HepG2 (cell line): ENCODE measurements around the gene DOC2A. TPM values are rescaled to one million over a fixed set of nuclear protein-coding genes. Genes with fewer than 3 reads are reported as not detected.
A peak's percentile ranks its signal among the peaks of the same experiment; 100 is the strongest.

Experiments used
- ATAC-seq: fragments of 200-7000 bp; cut with Tn5 transposase; 3 replicates; pipeline ENCODE4 v1.9.1; 2020; ENCODE audit warnings: mild to moderate bottlenecking, moderate library complexity
- BruUV-seq: library from RNA; stranded (reverse); fragments of 400-500 nt; replicated peaks from 2 replicates; lab custom pipeline; 2021; lab: Mats Ljungman, UMichigan
- CTCF ChIA-PET: fragments of 300-600 bp; formaldehyde crosslinking; extraction: SDS; loops from one replicate; lab custom pipeline; 2021; ENCODE audit warnings: low total read pairs, inconsistent platforms, low intra/inter-chr PET ratio; lab: Yijun Ruan, JAX
- POLR2A ChIA-PET: fragments of 350-600 bp; sonication (Branson Sonifier 250); formaldehyde crosslinking; loops from one replicate; lab custom pipeline; 2020; ENCODE audit warnings: antibody characterized with exemption, inconsistent platforms; lab: Yijun Ruan, JAX
- DNase-seq: peaks from one replicate; pipeline ENCODE4 v3.0.0-alpha.2; 2015; ENCODE audit warnings: low spot score
- FAIRE-seq: peaks from 3 replicates; lab custom pipeline; 2011; peaks lifted over from hg19 to GRCh38; lab: Jason Lieb, UNC
- H2AFZ ChIP-seq: one replicate; pipeline ENCODE4 v1.6.1; 2011; ENCODE audit warnings: low read length, inconsistent platforms
- H3K27ac ChIP-seq: fragments of 300-600 bp; 3 replicates; pipeline ENCODE4 v1.8.0; 2011; ENCODE audit warnings: mixed run types, mild to moderate bottlenecking, mixed read lengths, low read length, inconsistent platforms; ENCODE audit not compliant: insufficient read depth; ENCODE audit errors: extremely low read length
- H3K27me3 ChIP-seq, 2 experiments: fragments of 200-600 bp in 1 of 2; 2 replicates in 1 of 2; 3 replicates in 1 of 2; pipeline versions ENCODE4 v1.6.0 to v1.8.0; 2011; ENCODE audit warnings: low read length in 2 of 2, mild to moderate bottlenecking in 2 of 2, moderate library complexity in 2 of 2, inconsistent platforms in 1 of 2; ENCODE audit not compliant: insufficient read depth in 2 of 2, control insufficient read depth in 1 of 2
- H3K36me3 ChIP-seq, 2 experiments: fragments of 200-600 bp in 1 of 2; replicated peaks in 1 of 2; 2 replicates in 1 of 2; 3 replicates in 1 of 2; pipeline versions ENCODE4 v1.5.1 to v1.8.0; 2011; ENCODE audit warnings: low read length in 2 of 2, inconsistent platforms in 1 of 2; ENCODE audit not compliant: insufficient read depth in 2 of 2, control insufficient read depth in 1 of 2
- H3K4me1 ChIP-seq: 2 replicates; pipeline ENCODE4 v1.5.1; 2012; ENCODE audit warnings: low read length, inconsistent platforms; ENCODE audit not compliant: insufficient read depth
- H3K4me2 ChIP-seq: 2 replicates; pipeline ENCODE4 v1.6.0; 2011; ENCODE audit warnings: low read depth, low read length, inconsistent platforms
- H3K4me3 ChIP-seq, 3 experiments: fragments of 200-600 bp in 1 of 3; sonication (generic), shearing (Covaris generic) in 1 of 3; replicated peaks in 1 of 3; 2 replicates each; pipeline ENCODE4 v1.5.1; 2011 to 2016; ENCODE audit warnings: low read length in 3 of 3, inconsistent platforms in 2 of 3, low read depth in 2 of 3, mild to moderate bottlenecking in 2 of 3, control low read depth in 1 of 3, mixed read lengths in 1 of 3; ENCODE audit not compliant: insufficient read depth in 1 of 3
- H3K79me2 ChIP-seq: one replicate; pipeline ENCODE4 v1.6.1; 2011; ENCODE audit warnings: low read length, inconsistent platforms; ENCODE audit not compliant: insufficient read depth
- H3K9ac ChIP-seq: 2 replicates; pipeline ENCODE4 v1.6.0; 2011; ENCODE audit warnings: mild to moderate bottlenecking, low read depth, low read length, inconsistent platforms; ENCODE audit not compliant: insufficient read depth
- H3K9me3 ChIP-seq: 2 replicates; pipeline ENCODE4 v1.5.1; 2012; ENCODE audit warnings: mild to moderate bottlenecking, low read length
- H4K20me1 ChIP-seq: 2 replicates; pipeline ENCODE4 v1.6.0; 2011; ENCODE audit warnings: inconsistent platforms, mild to moderate bottlenecking, low read length, moderate library complexity; ENCODE audit not compliant: insufficient read depth
- AKAP8 ChIP-seq: sonication (generic); formaldehyde crosslinking; IDR thresholded peaks from 2 replicates; pipeline ENCODE4 v1.5.1; 2020; ENCODE audit warnings: mild to moderate bottlenecking, missing genetic modification reagents
- EZH2 ChIP-seq: conservative IDR thresholded peaks from 2 replicates; pipeline ENCODE4 v1.6.1; 2012; ENCODE audit warnings: mild to moderate bottlenecking, low read depth, low read length, moderate library complexity
- HIVEP1 ChIP-seq: sonication (generic); formaldehyde crosslinking; IDR thresholded peaks from 2 replicates; pipeline ENCODE4 v1.4.0; 2020; ENCODE audit warnings: mild to moderate bottlenecking, missing genetic modification reagents
- HNF1B ChIP-seq: sonication (generic); formaldehyde crosslinking; IDR thresholded peaks from 2 replicates; pipeline ENCODE4 v1.5.1; 2020; ENCODE audit warnings: mild to moderate bottlenecking, moderate library complexity, missing genetic modification reagents
- ISX ChIP-seq: sonication (generic); formaldehyde crosslinking; conservative IDR thresholded peaks from 2 replicates; pipeline ENCODE4 v1.5.0; 2020; ENCODE audit warnings: missing genetic modification reagents
- MED1 ChIP-seq: sonication (generic); formaldehyde crosslinking; IDR thresholded peaks from 2 replicates; pipeline ENCODE4 v1.4.0; 2020; ENCODE audit warnings: missing genetic modification reagents
- MED8 ChIP-seq: sonication (generic); formaldehyde crosslinking; IDR thresholded peaks from 2 replicates; pipeline ENCODE4 v1.8.1; 2023; ENCODE audit warnings: mild to moderate bottlenecking, missing genetic modification reagents; ENCODE audit not compliant: insufficient replicate concordance
- SAP130 ChIP-seq: IDR thresholded peaks from 2 replicates; pipeline ENCODE4 v1.6.1; 2016; ENCODE audit warnings: low read depth
- SMAD3 ChIP-seq: sonication (generic); formaldehyde crosslinking; IDR thresholded peaks from 2 replicates; pipeline ENCODE4 v1.4.0; 2020; ENCODE audit warnings: missing genetic modification reagents
- SOX6 ChIP-seq, 2 experiments: fragments of 450-650 bp in 1 of 2; sonication (generic) in 1 of 2; formaldehyde crosslinking in 1 of 2; IDR thresholded peaks; 2 replicates each; pipeline versions ENCODE4 v1.4.0 to v1.6.1; 2017 to 2020; ENCODE audit warnings: antibody characterized with exemption in 1 of 2, mild to moderate bottlenecking in 1 of 2, missing genetic modification reagents in 1 of 2
- TCF7 ChIP-seq: sonication (generic); IDR thresholded peaks from 2 replicates; pipeline ENCODE4 v1.6.1; 2016; ENCODE audit warnings: antibody characterized with exemption, low read depth
- TEAD3 ChIP-seq: optimal IDR thresholded peaks from 2 replicates; pipeline ENCODE3; 2016; ENCODE audit warnings: borderline replicate concordance
- TMF1 ChIP-seq: sonication (generic); formaldehyde crosslinking; IDR thresholded peaks from 2 replicates; pipeline ENCODE4 v1.8.1; 2022; ENCODE audit warnings: low read depth, missing genetic modification reagents
- TOPORS ChIP-seq: sonication (generic); formaldehyde crosslinking; IDR thresholded peaks from 2 replicates; pipeline ENCODE4 v1.8.0; 2023; ENCODE audit warnings: mild to moderate bottlenecking, missing genetic modification reagents
- ZBTB14 ChIP-seq: sonication (generic); formaldehyde crosslinking; IDR thresholded peaks from 2 replicates; pipeline ENCODE4 v1.4.0; 2020; ENCODE audit warnings: missing genetic modification reagents
- ZFP90 ChIP-seq: sonication (generic); formaldehyde crosslinking; IDR thresholded peaks from 2 replicates; pipeline ENCODE4 v1.8.0; 2022; ENCODE audit warnings: missing genetic modification reagents, mild to moderate bottlenecking, inconsistent platforms, borderline replicate concordance
- ZFY ChIP-seq: sonication (generic); formaldehyde crosslinking; IDR thresholded peaks from 2 replicates; pipeline ENCODE4 v1.4.0; 2020; ENCODE audit warnings: missing genetic modification reagents
- ZNF207 ChIP-seq: fragments of 450-650 bp; IDR thresholded peaks from 2 replicates; pipeline ENCODE4 v1.6.1; 2016; ENCODE audit warnings: antibody characterized with exemption, borderline replicate concordance
- ZNF678 ChIP-seq: sonication (generic); formaldehyde crosslinking; IDR thresholded peaks from 2 replicates; pipeline ENCODE4 v1.4.0; 2020; ENCODE audit warnings: mild to moderate bottlenecking, missing genetic modification reagents
- ZNF770 ChIP-seq: sonication (generic); formaldehyde crosslinking; IDR thresholded peaks from 2 replicates; pipeline ENCODE4 v1.5.0; 2020; ENCODE audit warnings: mild to moderate bottlenecking, missing genetic modification reagents
- ZNF777 ChIP-seq: sonication (generic); formaldehyde crosslinking; IDR thresholded peaks from 2 replicates; pipeline ENCODE4 v1.4.0; 2020; ENCODE audit warnings: missing genetic modification reagents
- ZSCAN25 ChIP-seq: sonication (generic); formaldehyde crosslinking; IDR thresholded peaks from 2 replicates; pipeline ENCODE4 v1.8.0; 2022; ENCODE audit warnings: mild to moderate bottlenecking, missing genetic modification reagents
- WGBS: methylation state at CpG from one replicate; pipeline ENCODE4 v1.1.6; 2017; ENCODE audit warnings: low lambda C conversion rate; 5-methylcytosine and 5-hydroxymethylcytosine counted together
- in situ Hi-C: cut with HindIII; loops from 2 replicates; pipeline ENCODE4 v1.10.0; 2017; ENCODE audit warnings: low pct_unique_long_range_greater_than_20kb; ENCODE audit not compliant: extremely low pct_ligation_motif_present
- intact Hi-C: fragments of 100-400 bp; cut with micrococcal nuclease; formaldehyde crosslinking; loops from one replicate; pipeline ENCODE4 v1.10.0; 2022; ENCODE audit not compliant: unreplicated experiment
- polyA plus RNA-seq, 8 experiments: library from polyadenylated mRNA; depleted of rRNA in 3 of 8; stranded (reverse) in 7 of 8; unstranded in 1 of 8; fragments of >200 nt; fragmentation: Illumina TruSeq in 4 of 8; extraction: Trizol in 4 of 8; gene quantifications; 2 replicates each; pipeline versions ENCODE4 v1.2.1 to v1.2.3, GENCODE V29; 2011 to 2016; ENCODE audit warnings: low read depth in 4 of 8, missing spikeins in 1 of 8, mixed read lengths in 1 of 8; ENCODE audit not compliant: insufficient read depth in 1 of 8
- total RNA-seq, 5 experiments: library from RNA; depleted of rRNA; stranded (reverse); fragments of >200 nt; fragmentation: Illumina TruSeq; extraction: Trizol; gene quantifications; 2 replicates each; pipeline ENCODE4 v1.2.3, GENCODE V29; 2016; ENCODE audit warnings: low read depth in 1 of 5

DOC2A gene
- total and polyA plus RNA-seq, 2 of the 13 experiments (the other 11 are each of a cell fraction or from before 2014, with no cell fraction given) = 0.15 to 0.55 TPM

- ChIA-PET POLR2A (interaction anchor here (1.7 kb wide), 1 partner anchor 19 kb away, joined by 4 read pairs; the partner anchor contains the start of gene ALDOA), CTCF (no interaction called here)
- Histone ChIP-seq H3K4me2 (peak overlapping the region; percentile 41; the same call in 1 of the 2 replicates), H3K4me3 (no peak overlapping the region), H4K20me1 (no peaks in the 10 kb centered on the region), H3K9me3 (no peaks in the 10 kb centered on the region), H3K79me2 (no peaks in the 10 kb centered on the region), H3K4me1 (peaks cover 19% of the 10 kb centered on the region), H3K27me3 (peaks cover 0 to 22% of the 10 kb centered on the region in 2 experiments; a peak in 3 of 5 replicates), H3K9ac (no peak overlapping the region), H2AFZ (no peak overlapping the region), H3K27ac (no peak overlapping the region), H3K36me3 (no peaks in the 10 kb centered on the region)
- under 1% methylated on average over 8 of the region's 8 CpGs for WGBS
- ATAC-seq = peak; percentile 57
- no peak for DNase-seq
- intact Hi-C loops = no loop called here
- FAIRE-seq = no peak
- no TSS peak for BruUV-seq
- in situ Hi-C loops = no loop called here
- TF ChIP-seq SMAD3 (no peak), MED1 (CRISPR knock-in tag) (0 out of 2 replicates have a peak, but pooled peaks have one; percentile 9), TMF1 (CRISPR knock-in tag) (no peak), ZFP90 (no peak), SOX6 (IDR thresholded peaks at IDR 0.05) (no peak), SOX6 (CRISPR knock-in tag; IDR thresholded peaks at IDR 0.05) (0 out of 2 replicates have a peak, but pooled peaks have one; percentile 18), ZBTB14 (no peak), ISX (CRISPR knock-in tag) (no peak), TCF7 (peak; percentile 51; the same call in 1 of the 2 replicates), HIVEP1 (CRISPR knock-in tag) (0 out of 2 replicates have a peak, but pooled peaks have one; percentile 29), ZNF777 (CRISPR knock-in tag) (no peak), ZSCAN25 (CRISPR knock-in tag) (0 out of 2 replicates have a peak, but pooled peaks have one; percentile 56), EZH2 (no peak), TOPORS (CRISPR knock-in tag) (no peak), TEAD3 (CRISPR knock-in tag) (no peak), SAP130 (CRISPR knock-in tag) (peak; percentile 23; the same call in 1 of the 2 replicates), ZNF770 (CRISPR knock-in tag) (0 out of 2 replicates have a peak, but pooled peaks have one; percentile 3), ZNF678 (no peak), AKAP8 (CRISPR knock-in tag) (no peak), MED8 (CRISPR knock-in tag) (no peak), HNF1B (0 out of 2 replicates have a peak, but pooled peaks have one; percentile 35), ZNF207 (no peak), ZFY (CRISPR knock-in tag) (no peak)
Measured at GRCh38 chr16:30046178-30046577, 35.4 kb upstream of the DOC2A start.
